Measurements from ENCODE around the gene MASP2.

- peak; percentile 27 for TF ChIP-seq CTCF (IDR thresholded peaks at IDR 0.05; ENCODE audit: low read depth, low read length, poor library complexity, severe bottlenecking)
- no peak for TF ChIP-seq EZH2phosphoT487 (IDR thresholded peaks at IDR 0.05; ENCODE audit: borderline replicate concordance, low read length)
Observed at GRCh38 chr1:11059155-11059967, 12.3 kb upstream of the MASP2 start.
